Panc1 (cell line): ENCODE measurements around the gene ZNF664.

ENCODE experiments used
- POLR2AphosphoS5 ChIP-seq: IDR thresholded peaks from 2 replicates; pipeline ENCODE4 v1.6.1; 2012; ENCODE audit warnings: mild to moderate bottlenecking, low read depth, low read length, moderate library complexity
- TF ChIP-seq, protein P1 (sequence below): fragments of 450-650 bp; IDR thresholded peaks from 2 replicates; pipeline ENCODE4 v1.5.1; 2017; ENCODE audit warnings: mild to moderate bottlenecking

DNA sequence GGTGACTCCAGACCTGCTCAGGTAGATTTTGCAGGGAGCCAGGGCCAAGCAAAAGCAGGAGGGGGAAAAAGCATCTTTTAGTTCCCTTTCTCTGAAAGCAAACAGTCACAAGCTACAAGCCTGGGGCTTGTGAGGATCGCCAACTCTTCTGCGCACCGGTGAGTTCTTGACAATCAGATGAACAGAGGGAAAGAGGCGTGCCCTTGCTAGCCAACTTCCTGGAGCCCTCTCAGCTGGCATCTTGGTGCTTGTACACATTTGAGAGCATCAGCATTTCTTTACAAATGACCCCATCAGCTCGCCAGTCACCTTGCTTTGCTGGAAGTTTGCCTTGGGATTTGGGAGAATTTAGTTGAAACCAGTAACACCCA, 55.5 kb downstream of the ZNF664 start:
- TF ChIP-seq, protein P1, sequence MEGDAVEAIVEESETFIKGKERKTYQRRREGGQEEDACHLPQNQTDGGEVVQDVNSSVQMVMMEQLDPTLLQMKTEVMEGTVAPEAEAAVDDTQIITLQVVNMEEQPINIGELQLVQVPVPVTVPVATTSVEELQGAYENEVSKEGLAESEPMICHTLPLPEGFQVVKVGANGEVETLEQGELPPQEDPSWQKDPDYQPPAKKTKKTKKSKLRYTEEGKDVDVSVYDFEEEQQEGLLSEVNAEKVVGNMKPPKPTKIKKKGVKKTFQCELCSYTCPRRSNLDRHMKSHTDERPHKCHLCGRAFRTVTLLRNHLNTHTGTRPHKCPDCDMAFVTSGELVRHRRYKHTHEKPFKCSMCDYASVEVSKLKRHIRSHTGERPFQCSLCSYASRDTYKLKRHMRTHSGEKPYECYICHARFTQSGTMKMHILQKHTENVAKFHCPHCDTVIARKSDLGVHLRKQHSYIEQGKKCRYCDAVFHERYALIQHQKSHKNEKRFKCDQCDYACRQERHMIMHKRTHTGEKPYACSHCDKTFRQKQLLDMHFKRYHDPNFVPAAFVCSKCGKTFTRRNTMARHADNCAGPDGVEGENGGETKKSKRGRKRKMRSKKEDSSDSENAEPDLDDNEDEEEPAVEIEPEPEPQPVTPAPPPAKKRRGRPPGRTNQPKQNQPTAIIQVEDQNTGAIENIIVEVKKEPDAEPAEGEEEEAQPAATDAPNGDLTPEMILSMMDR = no peak
- no peak for TF ChIP-seq POLR2AphosphoS5
